AG04450 (cell line): ENCODE data around the gene NUDT2. TPM values are rescaled to one million over a fixed set of nuclear protein-coding genes. Genes with fewer than 3 reads are reported as not detected.

Experiments
- CTCF ChIA-PET: fragments of 300-600, 350-600 bp; formaldehyde crosslinking; extraction: SDS; loops from one replicate; lab custom pipeline; 2022; ENCODE audit warnings: antibody characterized with exemption, inconsistent platforms; lab: Charles Lee
- POLR2A ChIA-PET: fragments of 350-600 bp; formaldehyde crosslinking; extraction: SDS; loops from one replicate; lab custom pipeline; 2021; ENCODE audit warnings: antibody characterized with exemption, inconsistent platforms; lab: Yijun Ruan, JAX
- DNase-seq: peaks from one replicate; pipeline ENCODE4 v3.0.0-alpha.2; 2011; ENCODE audit warnings: low read depth, low spot score
- H3K27ac ChIP-seq: one replicate; pipeline ENCODE4 v1.5.1; 2012; ENCODE audit warnings: low read depth, low read length, control low read depth
- H3K27me3 ChIP-seq: one replicate; pipeline ENCODE4 v1.6.0; 2012; ENCODE audit warnings: low read length; ENCODE audit not compliant: control insufficient read depth, insufficient read depth
- H3K4me3 ChIP-seq: 2 replicates; pipeline ENCODE4 v1.5.1; 2011; ENCODE audit warnings: mild to moderate bottlenecking, low read depth, low read length, control low read depth
- H3K9me3 ChIP-seq: 2 replicates; pipeline ENCODE4 v1.5.1; 2012; ENCODE audit warnings: low read length; ENCODE audit not compliant: control insufficient read depth, insufficient read depth
- CTCF ChIP-seq: IDR thresholded peaks from 2 replicates; pipeline ENCODE4 v1.5.1; 2011; ENCODE audit warnings: low read depth, low read length, control low read depth, inconsistent platforms
- polyA plus RNA-seq: library from polyadenylated mRNA; depleted of rRNA; stranded (reverse); fragments of >200 nt; gene quantifications from 2 replicates; pipeline ENCODE4 v1.2.3, GENCODE V29; 2011

NUDT2 gene
- polyA plus RNA-seq, 1 experiment = 44.8 TPM

DNA sequence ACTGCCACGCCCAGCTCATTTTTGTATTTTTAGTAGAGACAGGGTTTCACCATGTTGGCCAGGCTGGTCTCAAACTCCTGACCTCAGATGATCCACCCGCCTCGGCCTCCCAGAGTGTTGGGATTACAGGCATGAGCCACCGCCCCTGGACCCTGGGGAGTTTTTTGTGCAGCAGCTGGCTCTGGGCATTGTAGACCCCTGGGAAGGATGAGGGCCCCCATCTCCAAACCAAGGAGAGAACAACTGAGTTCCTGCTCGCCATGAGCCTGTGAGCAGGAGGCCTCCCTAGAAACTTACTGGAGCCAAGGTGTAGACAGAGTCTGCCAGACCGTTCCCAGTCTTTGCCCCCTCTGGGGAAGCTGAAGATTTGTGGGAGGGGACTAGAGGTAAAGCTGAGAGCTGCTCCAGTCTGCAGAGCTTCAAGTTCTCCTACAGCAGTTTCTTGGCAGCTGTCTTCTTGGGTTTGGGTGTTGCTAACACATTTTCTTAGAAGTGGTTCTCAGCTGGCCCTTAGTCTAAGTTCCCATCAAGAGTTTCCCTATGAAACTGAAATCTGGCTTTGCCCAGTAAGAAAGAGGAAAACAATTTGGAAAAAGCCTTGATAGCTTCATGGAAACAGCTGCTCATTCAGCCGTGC is 12.4 kb downstream of the NUDT2 start:
- H3K27ac ChIP-seq = no peak overlapping the region
- CTCF ChIA-PET = interaction anchor here (1.1 kb wide), 1 partner anchor 263 kb away, joined by 4 read pairs; no protein-coding TSS in a partner anchor
- TF ChIP-seq CTCF = no peak
- POLR2A ChIA-PET = no interaction called here
- no peak overlapping the region for H3K4me3 ChIP-seq
- H3K9me3 ChIP-seq = no peaks in the 10 kb centered on the region
- no peaks in the 10 kb centered on the region for H3K27me3 ChIP-seq
- DNase-seq = no peak

- no peak overlapping the region for H3K27ac ChIP-seq
- ChIA-PET CTCF (interaction anchor here (1.8 kb wide), 1 partner anchor 10 kb away, joined by 5 read pairs; no protein-coding TSS in a partner anchor), POLR2A (no interaction called here)
- no peak overlapping the region for H3K4me3 ChIP-seq
- no peak for DNase-seq
- no peaks in the 10 kb centered on the region for H3K9me3 ChIP-seq
- H3K27me3 ChIP-seq = no peaks in the 10 kb centered on the region
- TF ChIP-seq CTCF = no peak
These were observed 13.7 kb downstream of the NUDT2 start for GRCh38 chr9:34343090-34343489.

DNA sequence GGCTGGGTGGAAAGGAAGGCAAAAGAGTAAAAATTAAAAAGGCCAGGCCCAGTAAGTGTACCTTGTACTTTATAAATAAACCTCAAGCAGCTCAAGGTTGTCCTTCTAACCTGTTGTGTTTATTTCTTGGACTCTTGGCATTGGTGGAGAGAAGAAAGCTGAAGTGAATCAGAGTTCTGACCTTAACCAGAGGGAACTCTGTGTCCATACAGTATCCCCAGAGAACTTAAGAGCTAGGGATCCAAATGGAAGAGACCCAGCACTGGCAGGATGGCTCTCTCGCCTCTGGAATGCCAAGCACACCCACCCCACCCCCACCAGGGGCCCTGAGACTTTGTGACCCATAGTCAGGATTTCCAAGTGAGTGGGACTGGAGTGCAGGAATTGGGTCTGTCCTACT is 14.2 kb downstream of the NUDT2 start:
- Histone ChIP-seq H3K9me3 (no peaks in the 10 kb centered on the region), H3K27ac (no peak overlapping the region), H3K4me3 (no peak overlapping the region), H3K27me3 (no peaks in the 10 kb centered on the region)
- POLR2A ChIA-PET = no interaction called here
- TF ChIP-seq CTCF = no peak
- DNase-seq = no peak
- CTCF ChIA-PET = interaction anchor here (0.6 to 1.8 kb wide), 2 partner anchors 11 to 248 kb away, joined by 3 to 5 read pairs; no protein-coding TSS in a partner anchor

DNA sequence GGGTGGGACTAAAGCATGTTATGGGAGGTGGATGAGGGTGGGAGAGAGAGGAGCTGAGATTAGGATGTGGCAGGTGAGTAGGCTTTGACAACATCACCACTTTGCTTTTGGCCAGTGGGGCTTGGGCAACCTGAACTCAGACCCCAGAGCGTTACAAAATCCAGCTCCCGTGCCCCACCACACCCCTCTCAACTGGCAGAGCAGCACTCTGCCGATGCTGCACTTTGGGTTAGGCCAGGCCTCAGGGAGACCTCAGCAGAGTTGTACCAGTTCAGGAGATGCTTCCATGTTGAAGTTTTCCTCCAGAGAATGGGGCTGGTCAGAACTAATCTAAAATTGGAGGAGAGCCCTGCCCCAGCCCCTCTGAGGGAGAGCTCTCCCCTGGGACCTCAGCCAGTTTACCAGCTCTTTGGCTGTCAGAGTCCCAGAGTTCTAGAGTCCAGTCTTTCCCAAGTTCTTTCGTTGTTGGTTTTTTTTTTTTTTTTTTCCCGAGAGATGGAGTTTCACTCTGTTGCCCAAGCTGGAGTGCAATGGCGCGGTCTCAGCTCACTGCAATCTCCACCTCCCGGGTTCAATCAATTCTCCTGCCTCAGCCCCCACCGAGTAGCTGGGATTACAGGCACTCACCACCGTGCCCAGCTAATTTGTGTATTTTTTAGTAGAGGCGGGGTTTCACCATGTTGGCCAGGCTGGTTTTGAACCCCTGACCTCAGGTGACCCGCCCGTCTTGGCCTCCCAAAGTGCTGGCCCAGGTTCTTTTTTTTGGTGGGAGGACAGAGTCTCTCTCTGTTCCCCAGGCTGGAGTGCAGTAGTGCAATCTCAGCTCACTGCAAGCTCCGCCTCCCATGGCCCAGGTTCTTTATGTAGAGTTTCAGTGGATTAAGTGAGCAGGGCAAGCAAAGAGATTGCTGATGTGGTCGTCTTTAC is 17.8 kb downstream of the NUDT2 start:
- no peak for TF ChIP-seq CTCF
- H3K27me3 ChIP-seq = no peaks in the 10 kb centered on the region
- CTCF ChIA-PET = interaction anchor here (0.7 to 0.9 kb wide), 2 partner anchors 14 to 56 kb away, joined by 3 read pairs; no protein-coding TSS in a partner anchor
- POLR2A ChIA-PET = no interaction called here
- H3K9me3 ChIP-seq = no peaks in the 10 kb centered on the region
- no peak overlapping the region for H3K4me3 ChIP-seq
- DNase-seq = no peak
- no peak overlapping the region for H3K27ac ChIP-seq
